HepG2 (cell line): Measurements from ENCODE around the gene ELAC1. TPM values are rescaled to one million over a fixed set of nuclear protein-coding genes. Genes with fewer than 3 reads are reported as not detected.

ENCODE experiments used
- ATF7 ChIP-seq, 2 experiments: fragments of 450-650 bp in 1 of 2; sonication (generic) in 1 of 2; formaldehyde crosslinking in 1 of 2; IDR thresholded peaks; 2 replicates each; pipeline versions ENCODE4 v1.4.0 to v1.6.1; 2016 to 2020; ENCODE audit warnings: antibody characterized with exemption in 1 of 2, mild to moderate bottlenecking in 1 of 2, missing genetic modification reagents in 1 of 2
- CC2D1A ChIP-seq: sonication (generic); formaldehyde crosslinking; IDR thresholded peaks from 2 replicates; pipeline ENCODE4 v1.8.1; 2023; ENCODE audit warnings: mild to moderate bottlenecking, missing genetic modification reagents
- CREB1 ChIP-seq, 2 experiments: fragments of 450-650 bp in 1 of 2; IDR thresholded peaks; 2 replicates each; pipeline ENCODE4 v1.6.1; 2016 to 2017; ENCODE audit warnings: control low read depth in 1 of 2, mild to moderate bottlenecking in 1 of 2, missing compliant biosample characterization in 1 of 2, missing genetic modification characterization in 1 of 2
- EP300 ChIP-seq, 3 experiments: sonication (generic) in 1 of 3; formaldehyde crosslinking in 1 of 3; IDR thresholded peaks; 2 replicates each; pipeline versions ENCODE4 v1.5.1 to v1.6.1; 2011 to 2020; ENCODE audit warnings: low read depth in 2 of 3, low read length in 2 of 3, borderline replicate concordance in 1 of 3, improper control_type of control experiment in 1 of 3, mild to moderate bottlenecking in 1 of 3, missing genetic modification reagents in 1 of 3, moderate library complexity in 1 of 3
- HNF4A ChIP-seq: sonication (generic); formaldehyde crosslinking; IDR thresholded peaks from 2 replicates; pipeline ENCODE4 v1.4.0; 2020; ENCODE audit warnings: missing genetic modification reagents
- SALL2 ChIP-seq: sonication (generic); formaldehyde crosslinking; IDR thresholded peaks from 2 replicates; pipeline ENCODE4 v1.8.1; 2023; ENCODE audit warnings: mild to moderate bottlenecking, missing genetic modification reagents, inconsistent platforms
- polyA plus RNA-seq, 8 experiments: library from polyadenylated mRNA; depleted of rRNA in 3 of 8; stranded (reverse) in 7 of 8; unstranded in 1 of 8; fragments of >200 nt; fragmentation: Illumina TruSeq in 4 of 8; extraction: Trizol in 4 of 8; gene quantifications; 2 replicates each; pipeline versions ENCODE4 v1.2.1 to v1.2.3, GENCODE V29; 2011 to 2016; ENCODE audit warnings: low read depth in 4 of 8, missing spikeins in 1 of 8, mixed read lengths in 1 of 8; ENCODE audit not compliant: insufficient read depth in 1 of 8
- total RNA-seq, 5 experiments: library from RNA; depleted of rRNA; stranded (reverse); fragments of >200 nt; fragmentation: Illumina TruSeq; extraction: Trizol; gene quantifications; 2 replicates each; pipeline ENCODE4 v1.2.3, GENCODE V29; 2016; ENCODE audit warnings: low read depth in 1 of 5
- TF ChIP-seq, protein P1 (sequence below): sonication (generic); formaldehyde crosslinking; IDR thresholded peaks from 2 replicates; pipeline ENCODE4 v1.4.0; 2020; ENCODE audit warnings: missing genetic modification reagents

The ELAC1 gene
- total and polyA plus RNA-seq, 2 of the 13 experiments (the other 11 are each of a cell fraction or from before 2014, with no cell fraction given): 1.9 to 3.6 TPM

DNA sequence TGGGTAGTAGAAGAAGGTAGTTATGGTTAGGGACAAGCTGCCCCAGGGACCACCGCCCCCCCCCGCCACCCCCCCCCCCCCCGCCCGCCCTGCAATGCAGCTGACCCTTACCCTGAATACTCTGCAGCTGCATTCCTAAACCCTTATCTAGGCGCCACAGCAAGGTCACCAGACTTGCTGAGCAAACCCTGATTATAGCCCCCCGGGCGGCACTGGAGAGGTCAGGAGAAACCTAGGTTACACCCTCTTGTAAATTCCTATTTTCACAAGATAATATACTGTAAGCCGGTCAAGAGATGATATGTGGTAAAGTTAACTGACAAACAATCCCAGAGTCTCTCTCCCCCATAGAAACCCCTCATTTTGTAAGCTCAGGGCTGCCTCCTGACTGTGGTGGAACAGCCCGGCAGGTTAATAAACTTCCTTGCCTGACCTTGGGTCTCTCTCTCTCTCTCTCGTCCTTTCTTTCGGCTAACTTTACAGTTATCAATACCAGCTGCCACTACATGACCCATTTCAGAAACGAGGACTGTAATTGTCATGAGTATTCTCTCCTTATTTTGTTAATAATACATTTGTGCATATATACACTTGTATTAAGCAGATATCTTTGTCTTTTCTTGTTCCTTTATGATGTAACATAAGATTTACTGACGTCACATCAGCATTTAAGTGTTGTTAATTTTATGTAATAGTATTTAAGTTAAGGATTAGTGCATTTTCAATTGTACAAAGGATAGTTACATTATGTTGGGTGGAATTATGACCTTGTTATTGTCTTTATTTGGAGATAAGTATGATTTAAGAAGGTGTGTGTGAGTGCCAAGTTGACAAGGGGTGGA lies 39.3 kb downstream of the ELAC1 start (continued):
- TF ChIP-seq, protein P1, sequence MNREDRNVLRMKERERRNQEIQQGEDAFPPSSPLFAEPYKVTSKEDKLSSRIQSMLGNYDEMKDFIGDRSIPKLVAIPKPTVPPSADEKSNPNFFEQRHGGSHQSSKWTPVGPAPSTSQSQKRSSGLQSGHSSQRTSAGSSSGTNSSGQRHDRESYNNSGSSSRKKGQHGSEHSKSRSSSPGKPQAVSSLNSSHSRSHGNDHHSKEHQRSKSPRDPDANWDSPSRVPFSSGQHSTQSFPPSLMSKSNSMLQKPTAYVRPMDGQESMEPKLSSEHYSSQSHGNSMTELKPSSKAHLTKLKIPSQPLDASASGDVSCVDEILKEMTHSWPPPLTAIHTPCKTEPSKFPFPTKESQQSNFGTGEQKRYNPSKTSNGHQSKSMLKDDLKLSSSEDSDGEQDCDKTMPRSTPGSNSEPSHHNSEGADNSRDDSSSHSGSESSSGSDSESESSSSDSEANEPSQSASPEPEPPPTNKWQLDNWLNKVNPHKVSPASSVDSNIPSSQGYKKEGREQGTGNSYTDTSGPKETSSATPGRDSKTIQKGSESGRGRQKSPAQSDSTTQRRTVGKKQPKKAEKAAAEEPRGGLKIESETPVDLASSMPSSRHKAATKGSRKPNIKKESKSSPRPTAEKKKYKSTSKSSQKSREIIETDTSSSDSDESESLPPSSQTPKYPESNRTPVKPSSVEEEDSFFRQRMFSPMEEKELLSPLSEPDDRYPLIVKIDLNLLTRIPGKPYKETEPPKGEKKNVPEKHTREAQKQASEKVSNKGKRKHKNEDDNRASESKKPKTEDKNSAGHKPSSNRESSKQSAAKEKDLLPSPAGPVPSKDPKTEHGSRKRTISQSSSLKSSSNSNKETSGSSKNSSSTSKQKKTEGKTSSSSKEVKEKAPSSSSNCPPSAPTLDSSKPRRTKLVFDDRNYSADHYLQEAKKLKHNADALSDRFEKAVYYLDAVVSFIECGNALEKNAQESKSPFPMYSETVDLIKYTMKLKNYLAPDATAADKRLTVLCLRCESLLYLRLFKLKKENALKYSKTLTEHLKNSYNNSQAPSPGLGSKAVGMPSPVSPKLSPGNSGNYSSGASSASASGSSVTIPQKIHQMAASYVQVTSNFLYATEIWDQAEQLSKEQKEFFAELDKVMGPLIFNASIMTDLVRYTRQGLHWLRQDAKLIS (CRISPR knock-in tag): no peak
- TF ChIP-seq HNF4A (CRISPR knock-in tag) (no peak), ATF7 (IDR thresholded peaks at IDR 0.05) (peak; percentile 46; the same call in 1 of the 2 replicates), ATF7 (CRISPR knock-in tag; IDR thresholded peaks at IDR 0.05) (no peak), EP300 (IDR thresholded peaks at IDR 0.05; ENCODE audit: low read depth in 2 of 2, low read length in 2 of 2) (peak in 1 of 2 experiments; percentile 14; a peak in 1 of 4 replicates), EP300 (CRISPR knock-in tag; IDR thresholded peaks at IDR 0.05; ENCODE audit: borderline replicate concordance) (no peak), CREB1 (IDR thresholded peaks at IDR 0.05) (peak; percentile 90), CREB1 (CRISPR knock-in tag; IDR thresholded peaks at IDR 0.05) (peak; percentile 40; the same call in 1 of the 2 replicates), SALL2 (CRISPR knock-in tag) (no peak), CC2D1A (CRISPR knock-in tag) (no peak)
- TF ChIP-seq, all 625 proteins: peak for 4
